Breast epithelium (tissue), 3 donors: ENCODE data around the gene MOG.

ENCODE experiments used
- POLR2A ChIP-seq: fragments of 450-650 bp; IDR thresholded peaks from one replicate; pipeline ENCODE4 v1.6.1; 2016; ENCODE audit warnings: antibody characterized with exemption, mild to moderate bottlenecking, moderate library complexity
- TF ChIP-seq, protein P1 (sequence below), 3 donors: fragments of 450-650 bp; IDR thresholded peaks; one replicate each; pipeline ENCODE4 v1.5.1; 2016 to 2017; ENCODE audit warnings: antibody characterized with exemption in 3 of 3, mild to moderate bottlenecking in 3 of 3, moderate library complexity in 3 of 3

DNA sequence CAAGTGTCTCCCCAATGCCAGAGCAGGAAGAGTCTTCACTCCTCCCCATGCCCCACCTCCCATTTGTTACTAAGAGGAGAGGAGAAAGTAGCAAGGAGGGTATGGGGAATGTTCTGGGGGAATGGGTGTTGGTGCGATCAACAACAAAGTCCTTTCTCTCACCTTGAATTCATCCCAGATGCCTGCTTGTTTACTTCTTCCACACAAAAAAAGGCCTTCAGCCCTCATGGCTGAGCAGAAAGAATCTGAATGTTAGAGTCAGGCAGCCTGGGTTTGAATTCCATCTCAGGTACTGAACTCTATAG, 9.9 kb downstream of the MOG start:
- TF ChIP-seq, protein P1, sequence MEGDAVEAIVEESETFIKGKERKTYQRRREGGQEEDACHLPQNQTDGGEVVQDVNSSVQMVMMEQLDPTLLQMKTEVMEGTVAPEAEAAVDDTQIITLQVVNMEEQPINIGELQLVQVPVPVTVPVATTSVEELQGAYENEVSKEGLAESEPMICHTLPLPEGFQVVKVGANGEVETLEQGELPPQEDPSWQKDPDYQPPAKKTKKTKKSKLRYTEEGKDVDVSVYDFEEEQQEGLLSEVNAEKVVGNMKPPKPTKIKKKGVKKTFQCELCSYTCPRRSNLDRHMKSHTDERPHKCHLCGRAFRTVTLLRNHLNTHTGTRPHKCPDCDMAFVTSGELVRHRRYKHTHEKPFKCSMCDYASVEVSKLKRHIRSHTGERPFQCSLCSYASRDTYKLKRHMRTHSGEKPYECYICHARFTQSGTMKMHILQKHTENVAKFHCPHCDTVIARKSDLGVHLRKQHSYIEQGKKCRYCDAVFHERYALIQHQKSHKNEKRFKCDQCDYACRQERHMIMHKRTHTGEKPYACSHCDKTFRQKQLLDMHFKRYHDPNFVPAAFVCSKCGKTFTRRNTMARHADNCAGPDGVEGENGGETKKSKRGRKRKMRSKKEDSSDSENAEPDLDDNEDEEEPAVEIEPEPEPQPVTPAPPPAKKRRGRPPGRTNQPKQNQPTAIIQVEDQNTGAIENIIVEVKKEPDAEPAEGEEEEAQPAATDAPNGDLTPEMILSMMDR (IDR thresholded peaks at IDR 0.05) = no peak
- no peak for TF ChIP-seq POLR2A
